Fibroblast of lung (primary cell): Measurements from ENCODE around the gene SLC17A9. TPM values are rescaled to one million over a fixed set of nuclear protein-coding genes. Genes with fewer than 3 reads are reported as not detected.

Experiments
- DNase-seq, 2 donors: peaks; one replicate each; pipeline versions ENCODE4 v3.0.0 to v3.0.0-alpha.2; 2010; ENCODE audit warnings: low read depth in 2 of 2
- H2AFZ ChIP-seq: 2 replicates; pipeline ENCODE4 v1.5.1; 2012; ENCODE audit warnings: low read length, control low read depth, inconsistent platforms
- H3K27ac ChIP-seq: 2 replicates; pipeline ENCODE4 v1.5.1; 2011; ENCODE audit warnings: low read length, control low read depth; ENCODE audit not compliant: insufficient read depth
- H3K27me3 ChIP-seq: 2 replicates; pipeline ENCODE4 v1.5.1; 2011; ENCODE audit warnings: mild to moderate bottlenecking, low read length; ENCODE audit not compliant: control insufficient read depth, insufficient read depth
- H3K36me3 ChIP-seq: 2 replicates; pipeline ENCODE4 v1.5.1; 2011; ENCODE audit warnings: low read length; ENCODE audit not compliant: control insufficient read depth, insufficient read depth
- H3K4me1 ChIP-seq: 2 replicates; pipeline ENCODE4 v1.5.1; 2011; ENCODE audit warnings: low read length; ENCODE audit not compliant: control insufficient read depth, insufficient read depth; ENCODE audit errors: extremely low read depth
- H3K4me2 ChIP-seq: 2 replicates; pipeline ENCODE4 v1.5.1; 2011; ENCODE audit warnings: low read length, control low read depth; ENCODE audit not compliant: insufficient read depth; ENCODE audit errors: extremely low read depth
- H3K4me3 ChIP-seq, 4 experiments: fragments of 200-600 bp in 1 of 4; sonication (generic) in 1 of 4; replicated peaks in 1 of 4; 2 replicates each; pipeline ENCODE4 v1.5.1; 2011 to 2016; ENCODE audit warnings: low read length in 4 of 4, low read depth in 3 of 4, mild to moderate bottlenecking in 3 of 4, control low read depth in 2 of 4, inconsistent platforms in 1 of 4, mixed read lengths in 1 of 4; ENCODE audit not compliant: insufficient read depth in 1 of 4; ENCODE audit errors: control extremely low read depth in 1 of 4
- H3K79me2 ChIP-seq: 2 replicates; pipeline ENCODE4 v1.5.1; 2012; ENCODE audit warnings: mild to moderate bottlenecking, low read length, inconsistent platforms; ENCODE audit not compliant: control insufficient read depth, insufficient read depth
- H3K9ac ChIP-seq: 2 replicates; pipeline ENCODE4 v1.5.1; 2011; ENCODE audit warnings: mild to moderate bottlenecking, low read length, control low read depth; ENCODE audit not compliant: insufficient read depth
- H3K9me3 ChIP-seq: 2 replicates; pipeline ENCODE4 v1.5.1; 2012; ENCODE audit warnings: low read depth, low read length; ENCODE audit not compliant: control insufficient read depth, insufficient read depth
- H4K20me1 ChIP-seq: 2 replicates; pipeline ENCODE4 v1.5.1; 2011; ENCODE audit warnings: low read length; ENCODE audit not compliant: control insufficient read depth, insufficient read depth; ENCODE audit errors: extremely low read depth
- CTCF ChIP-seq, 2 donors: IDR thresholded peaks in 1 of 2; conservative IDR thresholded peaks in 1 of 2; 1 replicate in 1 of 2; 2 replicates in 1 of 2; pipeline ENCODE4 v1.5.1; 2011 to 2012; ENCODE audit warnings: low read length in 2 of 2, control low read depth in 1 of 2, inconsistent platforms in 1 of 2, low read depth in 1 of 2, mild to moderate bottlenecking in 1 of 2
- EZH2 ChIP-seq: IDR thresholded peaks from 2 replicates; pipeline ENCODE4 v1.5.1; 2012; ENCODE audit warnings: low read length, control low read depth, mild to moderate bottlenecking; ENCODE audit errors: missing control alignments
- polyA plus RNA-seq, 2 donors: library from polyadenylated mRNA; depleted of rRNA in 1 of 2; stranded (reverse) in 1 of 2; unstranded in 1 of 2; fragments of >200 nt; gene quantifications; 2 replicates each; pipeline ENCODE4 v1.2.1, GENCODE V29; 2011 to 2012; ENCODE audit warnings: missing spikeins in 1 of 2
- total RNA-seq: library from RNA; depleted of rRNA; stranded (reverse); fragments of >200 nt; gene quantifications from 2 replicates; pipeline ENCODE4 v1.2.1, GENCODE V29; 2014

SLC17A9 gene
- total and polyA plus RNA-seq, 2 donors (not counting 1 experiment from before 2014, with no cell fraction given), result 6.4 to 6.8 TPM

DNA sequence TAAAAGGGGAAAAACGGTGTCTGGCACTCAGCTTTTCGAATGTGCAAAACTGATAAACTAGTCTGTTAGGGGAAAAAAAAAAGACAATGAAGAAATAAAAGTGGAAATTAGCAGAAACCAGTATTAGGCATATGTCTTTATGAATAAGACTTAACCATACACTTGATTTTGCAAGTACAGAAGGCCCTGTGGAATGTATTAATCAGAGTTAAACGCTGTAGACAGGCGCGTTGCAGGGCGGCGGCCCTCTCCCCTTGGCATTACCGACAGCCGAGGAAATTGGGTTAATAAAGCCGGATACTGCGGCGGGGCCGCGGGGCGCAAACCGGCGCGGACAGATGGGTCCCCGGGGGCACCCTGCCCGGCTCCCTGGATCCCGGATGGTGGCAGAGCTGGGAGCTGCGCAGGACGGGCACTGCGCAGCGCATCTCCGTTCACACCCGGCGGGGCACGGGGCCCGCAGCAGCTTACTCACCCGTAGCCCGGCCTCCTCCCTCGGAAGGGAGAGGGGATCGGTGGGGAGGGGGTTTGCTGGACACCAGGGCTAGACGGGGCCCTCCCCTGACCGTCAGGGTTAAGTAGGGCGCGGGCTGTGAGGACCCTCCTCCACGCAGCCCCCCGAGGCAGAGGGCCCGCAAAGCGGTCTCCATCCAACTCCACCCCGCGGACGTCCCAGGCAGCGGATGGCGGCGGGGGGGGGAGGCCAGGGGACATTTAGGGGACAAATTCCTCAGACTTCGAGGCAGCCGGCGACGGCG is 52.3 kb downstream of the SLC17A9 start:
- Histone ChIP-seq H3K79me2 (no peaks in the 10 kb centered on the region), H3K27ac (no peak overlapping the region), H2AFZ (no peak overlapping the region), H3K4me3 (no peak overlapping the region), H3K36me3 (no peaks in the 10 kb centered on the region), H3K9me3 (no peaks in the 10 kb centered on the region), H3K27me3 (peaks cover 68% of the 10 kb centered on the region), H3K4me2 (no peak overlapping the region), H4K20me1 (no peaks in the 10 kb centered on the region), H3K4me1 (no peaks in the 10 kb centered on the region), H3K9ac (no peak overlapping the region)
- TF ChIP-seq EZH2 (peak; percentile 70), CTCF (conservative IDR thresholded peaks at IDR 0.05 in 1 of 2, IDR thresholded peaks at IDR 0.05 in 1 of 2; ENCODE audit: low read depth in 1 of 2, low read length in 2 of 2) (no peak)
- DNase-seq, result no peak

DNA sequence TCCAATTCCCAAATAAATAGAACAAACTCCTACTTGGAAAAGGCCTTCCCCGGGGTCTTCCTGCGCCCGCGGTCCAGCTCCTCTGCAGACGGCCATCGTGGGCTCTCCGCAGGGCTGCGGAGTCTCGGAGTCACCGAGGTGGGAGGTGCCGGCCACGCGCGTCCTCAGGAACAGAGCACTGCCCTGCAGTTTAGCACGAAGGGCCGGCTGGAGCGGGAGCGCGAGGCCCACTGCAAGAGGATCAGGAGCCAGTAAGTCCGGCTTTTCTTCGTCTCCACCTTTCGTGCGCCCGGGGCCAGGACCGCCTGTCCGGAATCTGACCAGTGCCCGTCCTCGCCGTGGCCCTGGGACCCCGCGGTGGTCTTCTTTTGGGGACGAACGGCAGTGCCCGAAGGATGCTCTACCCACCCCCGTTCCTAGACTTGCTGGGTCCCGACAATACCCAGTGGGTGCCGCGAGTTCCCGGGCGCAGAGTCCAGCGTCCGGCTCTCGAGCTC is 52.9 kb downstream of the SLC17A9 start:
- Histone ChIP-seq H4K20me1 (no peaks in the 10 kb centered on the region), H3K4me2 (no peak overlapping the region), H2AFZ (no peak overlapping the region), H3K79me2 (no peaks in the 10 kb centered on the region), H3K36me3 (no peaks in the 10 kb centered on the region), H3K9me3 (no peaks in the 10 kb centered on the region), H3K27me3 (peaks cover 66% of the 10 kb centered on the region), H3K4me3 (no peak overlapping the region), H3K27ac (no peak overlapping the region), H3K9ac (no peak overlapping the region), H3K4me1 (no peaks in the 10 kb centered on the region)
- no peak for DNase-seq
- TF ChIP-seq CTCF (conservative IDR thresholded peaks at IDR 0.05 in 1 of 2, IDR thresholded peaks at IDR 0.05 in 1 of 2; ENCODE audit: low read depth in 1 of 2, low read length in 2 of 2) (no peak), EZH2 (peak; percentile 26)

DNA sequence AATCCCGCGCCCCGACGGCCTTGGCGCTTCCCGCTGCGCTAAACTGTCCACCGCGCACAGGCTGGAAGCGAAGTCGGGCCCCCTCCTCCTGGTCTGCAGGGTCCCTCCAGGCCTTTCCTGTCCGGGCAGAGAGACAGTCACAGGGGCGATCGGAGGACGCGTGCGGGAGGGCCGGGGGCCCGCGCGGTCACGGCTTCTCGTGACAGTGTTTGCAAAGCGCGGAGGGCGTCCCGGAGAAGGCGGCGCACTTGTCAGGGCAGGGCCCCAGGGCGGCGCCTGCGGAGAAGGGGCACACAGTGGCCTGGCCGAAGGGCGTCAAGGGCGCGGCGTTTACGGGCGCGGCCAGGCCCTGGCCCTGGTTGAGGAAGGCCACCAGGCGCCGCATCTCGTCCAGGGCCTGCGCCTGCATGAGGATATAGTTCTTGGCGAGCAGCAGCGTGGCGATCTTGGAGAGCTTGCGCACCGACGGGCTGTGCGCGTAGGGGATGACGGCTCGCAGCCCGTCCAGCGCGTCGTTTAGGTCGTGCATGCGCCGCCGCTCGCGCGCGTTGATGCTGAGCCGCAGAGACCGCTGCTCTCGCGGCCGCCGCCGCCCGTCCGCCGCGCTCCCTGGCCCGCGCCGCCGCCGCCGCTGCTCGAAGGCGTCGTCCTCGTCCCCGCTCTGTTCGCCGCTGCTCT is 53.5 kb downstream of the SLC17A9 start:
- Histone ChIP-seq H2AFZ (no peak overlapping the region), H3K36me3 (no peaks in the 10 kb centered on the region), H3K4me1 (no peaks in the 10 kb centered on the region), H3K4me2 (no peak overlapping the region), H3K9ac (no peak overlapping the region), H4K20me1 (no peaks in the 10 kb centered on the region), H3K79me2 (no peaks in the 10 kb centered on the region), H3K27me3 (peaks cover 68% of the 10 kb centered on the region), H3K9me3 (no peaks in the 10 kb centered on the region), H3K4me3 (no peak overlapping the region), H3K27ac (no peak overlapping the region)
- peak; percentile 42 for TF ChIP-seq EZH2
- no peak for TF ChIP-seq CTCF (conservative IDR thresholded peaks at IDR 0.05 in 1 of 2, IDR thresholded peaks at IDR 0.05 in 1 of 2; ENCODE audit: low read depth in 1 of 2, low read length in 2 of 2)
- peak; percentile 11 to 24 for DNase-seq
